Nephron progenitor cell (in vitro differentiated cells): ENCODE data around the gene ENO4.
A peak's percentile ranks its signal among the peaks of the same experiment; 100 is the strongest.

Experiments
- DNase-seq: peaks from one replicate; pipeline ENCODE4 v3.0.0; 2021
- H3K27ac Mint-ChIP-seq: 2 replicates; pipeline ENCODE4 v1.8.0; 2021; ENCODE audit warnings: mild to moderate bottlenecking, moderate library complexity, mixed read lengths
- H3K27me3 Mint-ChIP-seq: 2 replicates; pipeline ENCODE4 v1.8.0; 2021; ENCODE audit warnings: mild to moderate bottlenecking, low read depth, mixed read lengths; ENCODE audit not compliant: poor library complexity
- H3K36me3 Mint-ChIP-seq: 2 replicates; pipeline ENCODE4 v1.8.0; 2021; ENCODE audit warnings: low read depth, mixed read lengths
- H3K4me1 Mint-ChIP-seq: 2 replicates; pipeline ENCODE4 v1.8.0; 2021; ENCODE audit warnings: mixed read lengths
- H3K4me3 Mint-ChIP-seq: 2 replicates; pipeline ENCODE4 v1.8.0; 2021; ENCODE audit warnings: mild to moderate bottlenecking, moderate library complexity, mixed read lengths
- H3K9me3 Mint-ChIP-seq: 2 replicates; pipeline ENCODE4 v1.8.0; 2021; ENCODE audit warnings: mild to moderate bottlenecking, moderate library complexity, mixed read lengths
- TF ChIP-seq, protein P1 (sequence below): fragments of 200-600 bp; sonication (generic); IDR thresholded peaks from 2 replicates; pipeline ENCODE4 v1.5.0; 2021; ENCODE audit warnings: antibody characterized with exemption

Gene ENO4, protein sequence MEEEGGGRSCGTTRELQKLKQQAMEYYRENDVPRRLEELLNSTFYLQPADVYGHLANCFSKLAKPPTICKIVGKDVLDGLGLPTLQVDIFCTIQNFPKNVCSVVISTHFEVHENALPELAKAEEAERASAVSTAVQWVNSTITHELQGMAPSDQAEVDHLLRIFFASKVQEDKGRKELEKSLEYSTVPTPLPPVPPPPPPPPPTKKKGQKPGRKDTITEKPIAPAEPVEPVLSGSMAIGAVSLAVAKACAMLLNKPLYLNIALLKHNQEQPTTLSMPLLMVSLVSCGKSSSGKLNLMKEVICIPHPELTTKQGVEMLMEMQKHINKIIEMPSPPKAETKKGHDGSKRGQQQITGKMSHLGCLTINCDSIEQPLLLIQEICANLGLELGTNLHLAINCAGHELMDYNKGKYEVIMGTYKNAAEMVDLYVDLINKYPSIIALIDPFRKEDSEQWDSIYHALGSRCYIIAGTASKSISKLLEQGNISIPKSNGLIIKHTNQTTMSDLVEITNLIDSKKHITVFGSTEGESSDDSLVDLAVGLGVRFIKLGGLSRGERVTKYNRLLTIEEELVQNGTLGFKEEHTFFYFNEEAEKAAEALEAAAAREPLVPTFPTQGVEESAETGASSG

DNA sequence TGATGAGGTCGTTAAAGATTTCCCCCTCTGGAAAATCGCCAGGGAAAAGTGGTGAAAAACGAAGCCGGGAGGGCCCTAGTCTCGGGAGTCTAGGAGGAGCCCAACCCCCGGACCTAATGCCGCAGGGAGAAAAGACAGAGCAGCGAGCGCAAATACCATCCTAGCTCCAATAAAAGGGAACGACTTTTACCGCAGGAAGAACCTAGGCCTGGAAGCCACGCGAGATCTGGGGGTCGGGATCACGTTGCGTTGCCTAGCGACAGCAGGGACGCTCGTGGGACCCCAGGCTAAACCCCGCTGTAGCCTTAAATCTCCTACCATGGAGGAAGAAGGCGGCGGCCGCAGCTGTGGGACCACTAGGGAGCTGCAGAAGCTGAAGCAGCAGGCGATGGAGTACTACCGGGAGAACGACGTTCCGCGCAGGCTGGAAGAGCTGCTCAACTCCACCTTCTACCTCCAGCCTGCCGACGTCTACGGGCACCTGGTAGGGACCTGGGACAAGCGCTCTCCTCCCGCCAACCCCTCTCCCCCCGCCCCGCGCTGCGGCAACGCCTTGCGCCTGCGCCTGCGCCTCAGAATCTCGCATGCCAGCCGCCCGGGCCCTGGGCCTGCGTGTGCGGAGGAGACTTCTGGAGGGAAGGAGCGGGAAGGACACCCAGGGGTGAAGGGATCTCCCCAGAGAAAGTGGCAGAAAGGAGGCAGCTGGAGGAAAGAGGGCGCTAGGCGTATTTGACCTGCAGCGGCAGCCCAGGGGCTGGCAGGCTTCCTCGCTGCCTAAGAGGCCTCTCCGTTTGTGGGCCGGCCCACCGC, at the start of gene ENO4:
ENO4 (plus strand) TSS at position 252 of the 810 bp plus-strand sequence; CDS start at position 320, 68 bp downstream.
- H3K27me3 Mint-ChIP-seq, result peaks cover 35% of the 10 kb centered on the region
- peak; percentile 90 for DNase-seq
- TF ChIP-seq, protein P1, sequence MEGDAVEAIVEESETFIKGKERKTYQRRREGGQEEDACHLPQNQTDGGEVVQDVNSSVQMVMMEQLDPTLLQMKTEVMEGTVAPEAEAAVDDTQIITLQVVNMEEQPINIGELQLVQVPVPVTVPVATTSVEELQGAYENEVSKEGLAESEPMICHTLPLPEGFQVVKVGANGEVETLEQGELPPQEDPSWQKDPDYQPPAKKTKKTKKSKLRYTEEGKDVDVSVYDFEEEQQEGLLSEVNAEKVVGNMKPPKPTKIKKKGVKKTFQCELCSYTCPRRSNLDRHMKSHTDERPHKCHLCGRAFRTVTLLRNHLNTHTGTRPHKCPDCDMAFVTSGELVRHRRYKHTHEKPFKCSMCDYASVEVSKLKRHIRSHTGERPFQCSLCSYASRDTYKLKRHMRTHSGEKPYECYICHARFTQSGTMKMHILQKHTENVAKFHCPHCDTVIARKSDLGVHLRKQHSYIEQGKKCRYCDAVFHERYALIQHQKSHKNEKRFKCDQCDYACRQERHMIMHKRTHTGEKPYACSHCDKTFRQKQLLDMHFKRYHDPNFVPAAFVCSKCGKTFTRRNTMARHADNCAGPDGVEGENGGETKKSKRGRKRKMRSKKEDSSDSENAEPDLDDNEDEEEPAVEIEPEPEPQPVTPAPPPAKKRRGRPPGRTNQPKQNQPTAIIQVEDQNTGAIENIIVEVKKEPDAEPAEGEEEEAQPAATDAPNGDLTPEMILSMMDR, result no peak
- peak within 1 kb of the TSS; percentile 89 for H3K4me3 Mint-ChIP-seq
- H3K27ac Mint-ChIP-seq, result peak within 1 kb of the TSS; percentile 80
- H3K4me1 Mint-ChIP-seq, result peaks cover 23% of the 10 kb centered on the region
- no peaks in the 10 kb centered on the region for H3K9me3 Mint-ChIP-seq
- no peaks in the 10 kb centered on the region for H3K36me3 Mint-ChIP-seq

DNA sequence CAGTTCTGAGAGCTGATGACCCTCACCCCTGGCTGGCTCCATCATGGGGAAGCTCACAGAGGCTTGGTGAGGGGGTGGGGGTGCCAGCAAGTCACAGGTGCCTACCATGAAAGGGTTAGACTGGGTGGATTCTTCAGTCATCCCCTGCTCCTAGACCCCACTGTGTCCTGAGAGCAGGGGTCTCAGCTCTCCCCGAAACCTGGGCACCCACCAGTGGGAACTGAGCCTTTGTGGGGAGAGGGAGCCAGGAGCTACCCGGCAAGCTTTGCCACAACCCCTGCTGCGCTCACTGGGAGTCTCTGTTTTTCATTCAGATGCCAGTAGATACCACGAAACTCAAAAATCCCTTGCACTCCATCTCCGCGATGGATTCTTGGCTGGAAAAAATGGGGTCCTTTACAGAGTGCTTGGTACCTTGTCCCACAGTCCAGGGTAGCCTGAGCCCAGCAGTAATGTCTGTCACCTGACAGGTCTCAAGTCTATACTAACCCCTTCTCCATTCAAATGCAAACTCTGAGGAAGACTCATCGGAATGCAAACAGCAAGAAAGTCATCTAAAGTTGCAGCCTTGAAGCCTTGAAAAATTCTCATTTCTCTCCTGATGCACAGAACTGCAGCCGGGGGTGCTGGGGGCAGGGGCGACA, 48.9 kb upstream of the ENO4 start:
- Mint-ChIP-seq H3K36me3 (no peaks in the 10 kb centered on the region), H3K4me1 (peaks cover 15% of the 10 kb centered on the region), H3K27me3 (peaks cover 55% of the 10 kb centered on the region), H3K4me3 (no peak overlapping the region), H3K27ac (no peak overlapping the region), H3K9me3 (no peaks in the 10 kb centered on the region)
- TF ChIP-seq, protein P1, result no peak
- DNase-seq, result no peak

DNA sequence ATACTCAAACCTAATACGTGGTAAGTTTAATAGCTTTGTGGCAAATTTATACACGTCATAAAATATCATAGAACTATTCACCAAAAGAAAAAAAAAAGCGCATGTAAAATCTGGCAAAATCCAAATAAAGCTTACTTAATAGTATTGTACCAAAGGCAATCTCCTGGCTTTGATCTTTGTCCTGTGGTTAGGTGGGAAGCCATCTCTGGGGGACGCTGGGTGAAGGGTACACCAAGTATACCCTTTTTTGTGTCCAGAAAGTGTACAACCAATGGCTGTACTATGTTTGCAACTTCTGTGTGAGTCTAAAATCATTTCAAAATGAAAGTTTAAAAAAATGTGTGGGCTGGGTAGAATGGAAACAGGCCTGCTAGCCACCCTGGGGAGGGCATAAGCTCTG, 47.6 kb upstream of the ENO4 start:
- no peak for DNase-seq
- Mint-ChIP-seq H3K36me3 (no peaks in the 10 kb centered on the region), H3K27ac (no peak overlapping the region), H3K4me3 (no peak overlapping the region), H3K9me3 (no peaks in the 10 kb centered on the region), H3K4me1 (peaks cover 15% of the 10 kb centered on the region), H3K27me3 (peaks cover 61% of the 10 kb centered on the region)
- TF ChIP-seq, protein P1, result no peak

DNA sequence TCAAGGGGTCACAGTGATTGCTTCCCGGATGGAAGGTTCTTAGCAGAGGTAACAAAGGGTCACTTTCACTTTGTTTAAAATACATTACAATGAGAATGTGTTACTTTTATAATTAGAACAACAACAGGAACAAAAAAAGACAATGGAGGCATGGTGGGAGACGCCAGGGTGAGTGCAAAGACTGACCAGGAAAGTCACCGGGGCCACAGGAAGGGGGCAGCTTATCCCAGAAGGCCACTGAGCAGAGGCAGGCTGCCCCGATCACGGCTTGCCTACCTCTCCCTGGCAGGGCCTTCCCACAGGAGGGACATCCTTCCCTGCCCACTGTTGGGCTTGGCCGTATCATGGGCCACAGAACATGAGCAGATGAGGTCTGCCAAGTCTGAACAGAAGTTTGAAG, 46.8 kb upstream of the ENO4 start:
- H3K27me3 Mint-ChIP-seq, result peaks cover 56% of the 10 kb centered on the region
- no peaks in the 10 kb centered on the region for H3K36me3 Mint-ChIP-seq
- H3K4me1 Mint-ChIP-seq, result peaks cover 15% of the 10 kb centered on the region
- TF ChIP-seq, protein P1, result no peak
- H3K9me3 Mint-ChIP-seq, result no peaks in the 10 kb centered on the region
- DNase-seq, result no peak
- no peak overlapping the region for H3K4me3 Mint-ChIP-seq
- H3K27ac Mint-ChIP-seq, result no peak overlapping the region

DNA sequence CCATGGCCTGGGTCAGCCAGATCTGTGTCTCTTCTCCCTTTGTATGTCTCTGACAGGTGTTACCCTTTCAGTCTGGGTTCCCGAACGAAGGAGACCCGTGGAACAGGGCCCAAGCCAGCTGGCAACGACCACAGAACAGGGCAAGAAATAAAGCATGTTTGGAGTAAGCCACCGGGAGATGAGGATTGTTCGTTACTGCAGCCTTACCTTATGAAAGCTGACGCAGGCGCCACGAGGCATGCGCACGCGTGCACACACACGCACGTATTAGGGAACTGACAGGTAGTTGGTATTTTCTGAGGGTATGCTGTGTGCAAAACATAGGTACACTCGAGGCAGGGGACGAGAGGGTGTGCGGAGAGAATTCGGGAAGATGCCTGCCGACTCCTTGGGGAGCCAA, 46.4 kb upstream of the ENO4 start:
- H3K36me3 Mint-ChIP-seq, result no peaks in the 10 kb centered on the region
- DNase-seq, result no peak
- no peaks in the 10 kb centered on the region for H3K9me3 Mint-ChIP-seq
- peaks cover 52% of the 10 kb centered on the region for H3K27me3 Mint-ChIP-seq
- H3K4me3 Mint-ChIP-seq, result no peak overlapping the region
- no peak overlapping the region for H3K27ac Mint-ChIP-seq
- TF ChIP-seq, protein P1, result no peak
- H3K4me1 Mint-ChIP-seq, result peaks cover 15% of the 10 kb centered on the region
